A204.1 (cell line): ENCODE results near the gene SLN.

Experiments
- FAIRE-seq: peaks from 2 replicates; lab custom pipeline; 2012; peaks lifted over from hg19 to GRCh38; lab: Jason Lieb, UNC

Gene SLN

GRCh38 chr11:107682572-107682971 lies 29.3 kb downstream of the SLN start:
- FAIRE-seq = no peak

DNA sequence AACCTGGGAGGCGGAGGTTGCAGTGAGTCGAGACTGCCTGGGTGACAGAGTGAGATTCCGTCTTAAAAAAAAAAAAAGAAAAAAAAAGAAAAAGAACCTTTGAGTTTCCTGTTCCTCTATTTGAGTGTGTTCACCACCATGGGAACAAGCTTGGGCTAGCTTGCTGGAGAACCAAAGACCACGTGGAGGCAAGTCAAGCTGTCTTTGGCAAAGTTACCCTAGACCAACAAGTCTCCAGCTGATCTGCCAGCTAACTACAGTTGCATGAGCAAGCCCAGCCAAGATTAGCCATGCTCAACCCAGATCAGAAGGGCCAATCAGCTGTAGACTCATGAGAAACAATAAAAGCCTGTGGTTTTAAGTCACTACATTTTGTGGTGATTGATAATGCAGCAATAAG lies 29.7 kb downstream of the SLN start:
- no peak for FAIRE-seq

DNA sequence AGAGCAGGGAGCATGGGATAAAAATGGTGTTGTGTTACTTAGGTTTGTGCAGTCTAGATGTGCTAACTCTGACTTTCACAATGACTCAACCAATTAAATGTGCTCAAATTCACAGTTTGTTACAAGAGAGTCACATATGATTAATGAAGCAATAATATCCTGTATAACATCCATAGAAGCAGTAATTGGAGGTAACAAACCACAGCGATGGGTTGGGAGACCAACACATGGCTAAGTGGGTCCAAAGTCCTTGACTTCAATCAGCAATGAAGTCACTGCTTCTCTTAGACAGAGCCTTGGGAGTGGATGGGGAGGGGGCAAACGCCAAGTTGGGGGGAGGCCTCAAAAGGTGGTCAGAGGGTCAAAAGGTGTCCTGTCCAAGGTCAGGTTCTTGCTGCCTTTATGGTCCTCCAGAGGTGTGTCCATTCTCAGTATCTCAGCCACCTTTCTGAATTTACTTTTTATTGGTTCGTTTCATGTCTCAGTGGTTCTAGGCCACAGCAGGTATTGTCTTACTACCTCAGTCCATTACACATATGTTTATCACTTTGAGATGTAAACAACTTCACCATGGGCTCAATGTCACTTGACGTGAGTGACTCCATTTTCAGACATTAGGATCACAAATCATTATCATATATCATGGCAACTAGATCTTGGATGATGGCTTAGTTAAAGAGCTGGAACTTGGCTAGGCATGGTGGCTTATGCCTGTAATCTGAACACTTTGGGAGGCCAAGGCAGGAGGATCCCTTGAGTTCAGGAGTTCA lies 32.4 kb downstream of the SLN start:
- FAIRE-seq = no peak

DNA sequence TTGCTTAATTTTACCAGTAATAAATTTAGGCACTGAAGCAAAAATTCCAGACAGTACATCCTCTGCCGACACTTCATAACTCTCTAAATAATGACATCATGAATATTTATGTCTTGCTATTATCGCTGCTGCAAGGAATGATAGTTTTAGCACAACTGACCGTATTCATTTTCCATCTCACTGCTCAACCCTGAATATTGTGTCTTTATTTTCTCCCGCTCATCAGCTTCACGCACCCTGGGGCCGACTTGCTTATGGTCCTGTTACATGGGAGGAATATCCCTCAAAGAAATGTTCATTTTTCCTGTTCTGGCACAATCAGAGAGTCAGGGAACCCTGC lies 33.3 kb downstream of the SLN start:
- FAIRE-seq = no peak

GRCh38 chr11:107677924-107678631 lies 33.8 kb downstream of the SLN start:
- no peak for FAIRE-seq

- no peak for FAIRE-seq
Measured at GRCh38 chr11:107676336-107677057, 35.4 kb downstream of the SLN start.

- FAIRE-seq = no peak
Measured at GRCh38 chr11:107675902-107676301, 36.0 kb downstream of the SLN start.

DNA sequence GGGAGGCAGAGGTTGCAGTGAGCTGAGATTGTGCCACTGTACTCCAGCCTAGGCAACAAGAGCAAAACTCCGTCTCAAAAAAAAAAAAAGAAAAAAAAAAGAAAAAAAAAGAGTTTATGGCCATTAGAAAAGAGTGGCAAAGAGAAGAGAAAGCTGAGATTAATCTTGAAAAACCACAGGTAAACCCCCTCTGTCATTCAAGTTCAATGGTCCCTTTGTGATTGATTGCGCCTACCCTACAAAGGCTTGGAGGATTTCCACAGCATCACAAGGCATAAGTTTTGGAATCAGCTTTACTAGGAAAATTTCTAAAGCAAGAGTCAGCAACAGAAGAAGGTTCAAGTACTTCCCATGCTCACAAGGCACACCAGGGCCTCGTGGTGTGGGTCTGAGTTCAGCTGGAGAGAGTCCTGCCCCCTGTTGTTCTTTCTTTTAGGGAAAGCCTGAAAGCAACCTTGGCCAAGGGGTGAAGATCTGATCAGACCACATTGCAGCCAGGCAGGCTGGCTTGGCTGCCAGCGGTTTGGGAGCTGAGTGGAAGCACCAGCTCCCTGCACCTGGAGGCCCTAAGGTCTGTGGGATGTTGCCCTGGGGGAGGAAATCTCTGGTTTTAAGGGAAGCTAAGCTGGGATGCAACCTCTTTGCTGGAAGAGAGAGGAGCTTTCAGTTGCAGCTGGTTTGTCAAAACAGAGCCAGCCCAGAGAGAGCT lies 41.8 kb downstream of the SLN start:
- FAIRE-seq = no peak

DNA sequence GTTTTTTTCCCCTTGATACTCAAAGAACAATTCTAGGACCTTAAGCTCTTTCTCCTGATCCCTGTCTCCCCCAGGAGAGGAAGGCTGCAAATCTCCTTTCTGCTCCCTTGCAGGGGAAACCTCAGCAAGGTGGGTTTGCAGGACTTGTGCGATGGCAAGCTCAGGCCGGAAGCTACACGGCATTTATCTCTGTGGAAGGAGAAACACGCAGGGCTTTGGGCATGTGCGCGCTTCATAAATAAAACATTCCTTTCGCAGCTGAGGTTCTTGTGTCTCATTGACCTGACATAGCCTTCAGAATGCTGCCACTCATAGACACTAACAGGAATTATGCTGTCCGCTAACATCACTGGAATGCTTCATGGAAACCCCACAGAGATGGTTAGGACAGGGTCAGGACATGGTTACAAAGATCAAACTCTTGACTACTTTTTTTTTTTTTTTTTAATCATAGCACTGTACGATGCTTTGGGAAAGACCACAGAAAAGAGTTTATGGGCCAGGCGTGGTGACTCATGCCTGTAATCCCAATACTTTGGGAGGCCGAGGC lies 42.6 kb downstream of the SLN start:
- FAIRE-seq = no peak

GRCh38 chr11:107666911-107667613 lies 44.8 kb downstream of the SLN start:
- no peak for FAIRE-seq

DNA sequence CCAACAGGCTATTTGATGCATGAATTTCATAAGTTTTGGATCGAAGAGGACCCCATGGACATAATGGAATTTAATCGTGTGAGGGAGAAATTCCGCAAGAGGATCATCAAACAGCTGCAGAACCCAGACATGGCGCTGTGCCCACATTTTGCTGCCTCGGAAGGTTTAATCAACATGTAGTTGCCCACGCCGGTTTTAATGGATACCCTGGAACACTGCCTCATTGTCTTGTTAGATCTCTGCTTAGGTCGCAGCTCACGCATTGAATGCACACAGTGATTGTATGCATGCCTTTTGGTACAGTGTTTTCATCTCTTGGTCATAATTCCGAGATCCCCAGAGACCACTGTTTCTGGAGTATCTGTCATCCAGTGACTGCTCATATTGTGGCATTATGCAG lies 46.8 kb downstream of the SLN start:
- FAIRE-seq = no peak

GRCh38 chr11:107661656-107662055 lies 50.2 kb downstream of the SLN start:
- no peak for FAIRE-seq

DNA sequence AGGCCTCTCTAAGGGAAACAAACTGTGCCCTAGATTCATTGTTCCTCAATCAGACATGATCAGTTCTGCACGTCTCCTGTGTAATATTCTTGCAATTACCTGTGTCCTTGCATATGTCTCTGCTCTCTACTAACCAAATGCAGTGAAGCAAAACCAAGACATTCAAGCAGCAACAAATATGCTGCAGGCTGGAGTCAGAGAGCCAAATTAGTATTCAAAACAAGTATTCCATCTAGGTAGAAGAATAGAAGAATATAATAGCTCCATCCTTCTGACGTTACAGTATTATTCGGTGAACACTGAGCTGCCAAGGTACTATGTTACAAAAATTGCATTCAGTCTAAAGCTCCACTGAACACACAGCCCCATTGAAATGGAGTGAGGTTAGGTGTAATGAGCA lies 51.8 kb downstream of the SLN start:
- no peak for FAIRE-seq

- FAIRE-seq = no peak
Measured at GRCh38 chr11:107659310-107659709, 52.5 kb downstream of the SLN start.
